Heart left ventricle (tissue), 16 donors: ENCODE measurements around the gene SRPRA. TPM values are rescaled to one million over a fixed set of nuclear protein-coding genes. Genes with fewer than 3 reads are reported as not detected.
"Not testable (repeated sequence)": the region's sequence is repeated elsewhere in the genome, so short reads cannot be mapped to it uniquely, and the experiment has no call there.

ENCODE experiments used
- ATAC-seq, 4 donors: fragments of 200-7000 bp; cut with Tn5 transposase; one replicate each; pipeline ENCODE4 v1.9.1; 2020 to 2022; ENCODE audit warnings: moderate library complexity in 4 of 4, mild to moderate bottlenecking in 3 of 4, moderate number of reproducible peaks in 1 of 4
- DNase-seq, 5 donors: peaks; one replicate each; pipeline ENCODE4 v3.0.0-alpha.2; 2020
- H3K27ac ChIP-seq, 12 donors: fragments of 200-600 bp; sonication (generic) in 4 of 12; one replicate each; pipeline versions ENCODE4 v1.5.0 to v1.8.0; 2016 to 2022; ENCODE audit warnings: mild to moderate bottlenecking in 2 of 12
- H3K27me3 ChIP-seq, 9 donors: fragments of 200-600 bp; sonication (generic) in 2 of 9; one replicate each; pipeline versions ENCODE4 v1.5.1 to v1.8.0; 2016 to 2022; ENCODE audit warnings: mild to moderate bottlenecking in 3 of 9
- H3K36me3 ChIP-seq, 9 donors: fragments of 200-600 bp; sonication (generic) in 2 of 9; one replicate each; pipeline versions ENCODE4 v1.5.0 to v1.8.0; 2018 to 2022; ENCODE audit warnings: mild to moderate bottlenecking in 2 of 9
- H3K4me1 ChIP-seq, 12 donors: fragments of 200-600 bp; sonication (generic) in 4 of 12; one replicate each; pipeline versions ENCODE4 v1.5.0 to v1.8.0; 2016 to 2022; ENCODE audit warnings: mild to moderate bottlenecking in 3 of 12
- H3K4me3 ChIP-seq, 12 donors: fragments of 200-600 bp; sonication (generic) in 4 of 12; one replicate each; pipeline versions ENCODE4 v1.5.0 to v1.8.0; 2017 to 2022; ENCODE audit warnings: mild to moderate bottlenecking in 9 of 12, moderate library complexity in 4 of 12
- H3K9me3 ChIP-seq, 12 donors: fragments of 200-600 bp; sonication (generic) in 4 of 12; one replicate each; pipeline versions ENCODE4 v1.5.0 to v1.8.0; 2016 to 2022; ENCODE audit warnings: mild to moderate bottlenecking in 1 of 12
- CTCF ChIP-seq, 12 donors: fragments of 200-600 bp; sonication (generic) in 4 of 12; IDR thresholded peaks; one replicate each; pipeline versions ENCODE4 v1.5.0 to v1.8.0; 2018 to 2022; ENCODE audit warnings: antibody characterized with exemption in 12 of 12, mild to moderate bottlenecking in 5 of 12
- POLR2A ChIP-seq, 2 donors: fragments of 450-650 bp; IDR thresholded peaks; one replicate each; pipeline ENCODE4 v1.6.1; 2017; ENCODE audit warnings: antibody characterized with exemption in 2 of 2, mild to moderate bottlenecking in 2 of 2, moderate library complexity in 2 of 2
- WGBS, 4 donors: extraction: QIAGEN DNeasy Blood & Tissue Kit in 2 of 4; methylation state at CpG; one replicate each; pipeline versions ENCODE4 v1.1.5 to v1.1.7; 2013 to 2018; 5-methylcytosine and 5-hydroxymethylcytosine counted together
- intact Hi-C, 10 donors: fragments of 100-400 bp; cut with DNase I; formaldehyde crosslinking; loops; one replicate each; pipeline versions ENCODE4 v1.11.1 to v1.14.2; 2022
- polyA plus RNA-seq, 2 donors: library from polyadenylated mRNA; stranded (reverse); fragments of 200-250 nt; gene quantifications; one replicate each; pipeline ENCODE4 v1.2.3, GENCODE V29; 2013
- total RNA-seq, 9 donors: library from RNA; depleted of rRNA in 2 of 9; stranded (reverse); fragments of >200 nt in 2 of 9; fragmentation: NEBNext Ultra II Directional in 3 of 9; extraction: Animal tissue kit (Norgen Biotek cat#: 25700) in 3 of 9; gene quantifications; one replicate each; pipeline versions ENCODE4 v1.1.0 to v1.2.4, GENCODE V29; 2016 to 2023
- donor health status: ischemic (EF 13 %, LVEDD 7.1; RV severe dilation, severe dysfunction).
- donor health status: healthy with polysubstance abuse.
- donor health status: DM: no; HTN: yes; CAD: no.
- donor health status: DM: no; HTN: no; CAD: no.
- donor health status: ischemic (EF 25% LVEDD 6.9; RV normal size, moderate dysfunction).
- donor health status: ischemic (EF 25% LVEDD 5.7; RV mildly dilated, moderate dysfunction).
- donor health status: healthy.
- donor health status: DM: yes; HTN: yes; CAD: no.
- donor health status: ischemic (EF 35%, LVEDD 5.7; RV mildly dilated, moderate dysfunction).
- donor health status: nonischemic (EF 11% LVEDD 7.7; RV severe dilation, severe dysfunction).
- donor health status: DM: yes; HTN: yes; CAD: no.
- donor health status: PGD.
- donor health status: ischemic (EF 29% LVEDD 5.4; RV normal size, mild dysfunction).
- donor health status: nonischemic (EF 23%, LVEDD 6.1; RV moderate dilation, normal function).

SRPRA gene
- total and polyA plus RNA-seq, 11 donors: 38.4 to 99.3 (median 79.3) TPM

DNA sequence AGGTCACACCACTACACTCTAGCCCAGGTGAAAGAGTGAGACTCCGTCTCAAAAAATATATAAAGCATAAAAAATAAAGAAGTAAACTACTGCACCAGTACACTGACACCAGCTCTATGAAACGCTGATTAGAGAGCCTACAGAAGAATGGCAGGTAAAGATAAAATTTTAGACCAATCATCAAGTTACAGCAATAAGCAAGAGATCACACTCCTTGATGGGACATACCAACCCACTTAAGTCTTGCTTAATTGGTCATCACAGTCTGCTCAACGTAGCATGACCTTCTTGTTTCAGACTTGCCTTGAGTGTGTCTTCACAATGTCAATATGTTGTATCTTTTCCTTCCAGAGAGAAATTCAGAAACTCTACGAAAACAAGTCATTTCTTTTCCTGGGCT is 12.5 kb downstream of the SRPRA start:
- no peak for DNase-seq
- TF ChIP-seq CTCF (IDR thresholded peaks at IDR 0.05) (no peak), POLR2A (IDR thresholded peaks at IDR 0.05) (no peak)
- ATAC-seq: no peak
- Histone ChIP-seq H3K27ac (no peak overlapping the region), H3K4me1 (peaks cover 0 to 18% (median 0%) of the 10 kb centered on the region in 12 donors), H3K4me3 (no peak overlapping the region), H3K9me3 (no peaks in the 10 kb centered on the region), H3K27me3 (no peaks in the 10 kb centered on the region), H3K36me3 (peaks cover 1 to 90% (median 76%) of the 10 kb centered on the region in 9 donors)
- WGBS, 4 donors: 92 to 95% (median 94%) methylated on average over 4 of the region's 4 CpGs
- intact Hi-C loops: no loop called here

GRCh38 chr11:126255507-126255906 is 13.2 kb downstream of the SRPRA start:
- H3K9me3 ChIP-seq, DNase-seq, intact Hi-C loops, H3K4me3 ChIP-seq, H3K27ac ChIP-seq, H3K27me3 ChIP-seq, ATAC-seq: not testable (repeated sequence)
- Histone ChIP-seq H3K36me3 (peaks cover 3 to 91% (median 76%) of the 10 kb centered on the region in 9 donors), H3K4me1 (peaks cover 0 to 11% (median 0%) of the 10 kb centered on the region in 12 donors)
- 83 to 90% (median 87%) methylated on average over 5 of the region's 5 CpGs for WGBS, 4 donors

GRCh38 chr11:126254819-126255218 is 13.9 kb downstream of the SRPRA start:
- 43 to 59% (median 51%) methylated on average over 1 of the region's 1 CpG for WGBS, 4 donors
- Histone ChIP-seq H3K27me3 (no peaks in the 10 kb centered on the region), H3K27ac (no peak overlapping the region), H3K9me3 (no peaks in the 10 kb centered on the region), H3K4me1 (peaks cover 0 to 9% (median 0%) of the 10 kb centered on the region in 12 donors), H3K36me3 (peaks cover 3 to 88% (median 73%) of the 10 kb centered on the region in 9 donors), H3K4me3 (no peak overlapping the region)
- DNase-seq (no peak), ATAC-seq (no peak)
- intact Hi-C loops: no loop called here
- TF ChIP-seq CTCF (IDR thresholded peaks at IDR 0.05): no peak
- TF ChIP-seq POLR2A (IDR thresholded peaks at IDR 0.05): no peak

DNA sequence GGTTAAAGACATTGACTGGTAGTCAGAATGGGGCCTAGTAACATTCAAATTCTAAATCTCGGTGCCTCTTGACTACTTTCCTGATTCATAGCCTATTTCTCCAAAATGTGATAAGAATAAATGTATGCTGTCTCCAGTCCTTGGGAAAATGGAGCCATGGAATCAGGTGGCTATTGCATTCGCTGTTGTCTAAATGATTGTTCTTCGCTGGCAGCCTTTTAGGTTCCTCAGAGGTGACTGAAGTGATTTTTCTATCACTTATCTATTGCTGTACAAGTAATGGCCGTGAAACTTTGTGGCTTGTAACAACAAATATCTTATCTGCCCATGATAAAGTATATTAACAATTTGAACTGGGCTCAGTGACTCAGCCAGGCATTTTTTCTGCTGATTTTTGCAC is 15.4 kb downstream of the SRPRA start:
- Histone ChIP-seq H3K4me1 (peaks cover 0 to 9% (median 0%) of the 10 kb centered on the region in 12 donors), H3K27me3 (no peaks in the 10 kb centered on the region), H3K27ac (no peak overlapping the region), H3K36me3 (peaks cover 3 to 90% (median 72%) of the 10 kb centered on the region in 9 donors), H3K4me3 (no peak overlapping the region), H3K9me3 (no peaks in the 10 kb centered on the region)
- DNase-seq (no peak), ATAC-seq (no peak)
- TF ChIP-seq CTCF (IDR thresholded peaks at IDR 0.05): no peak
- no peak for TF ChIP-seq POLR2A (IDR thresholded peaks at IDR 0.05)
- intact Hi-C loops: no loop called here
- 75 to 93% (median 86%) methylated on average over 4 of the region's 4 CpGs for WGBS, 4 donors

DNA sequence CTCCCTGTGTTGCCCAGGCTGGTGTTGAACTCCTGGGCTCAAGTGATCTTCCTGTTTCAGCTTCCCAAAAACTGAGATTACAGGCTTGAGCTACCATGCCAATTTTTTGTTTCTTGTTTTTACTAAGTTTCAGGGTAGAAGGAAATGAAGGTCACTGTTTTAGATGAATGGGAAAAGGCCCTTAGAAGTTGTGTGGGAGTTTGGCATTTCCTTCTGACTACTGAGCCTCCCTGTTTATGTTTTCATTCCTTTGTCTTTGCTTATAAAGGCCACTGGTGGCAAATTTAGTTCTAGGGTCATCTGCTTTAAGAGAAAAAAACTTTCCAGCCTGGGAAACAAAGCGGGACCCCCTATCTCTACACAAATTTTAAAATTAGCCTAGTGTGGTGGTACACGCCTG is 22.1 kb downstream of the SRPRA start:
- Histone ChIP-seq H3K27ac (no peak overlapping the region), H3K27me3 (no peaks in the 10 kb centered on the region), H3K4me3 (no peak overlapping the region), H3K9me3 (no peaks in the 10 kb centered on the region), H3K36me3 (peaks cover 0 to 72% (median 57%) of the 10 kb centered on the region in 9 donors), H3K4me1 (no peaks in the 10 kb centered on the region)
- DNase-seq: no peak
- intact Hi-C loops: no loop called here
- no peak for ATAC-seq
- WGBS, 4 donors: 66 to 84% (median 79%) methylated on average over 2 of the region's 2 CpGs
- TF ChIP-seq POLR2A (IDR thresholded peaks at IDR 0.05) (no peak), CTCF (IDR thresholded peaks at IDR 0.05) (no peak)
